Gastrocnemius medialis (tissue), 4 donors: ENCODE data around the gene RAB9A.

Source experiments
- CTCF ChIP-seq, 5 experiments: fragments of 450-650 bp in 3 of 5; fragments of 200-600 bp in 2 of 5; sonication (generic) in 2 of 5; IDR thresholded peaks in 4 of 5; conservative IDR thresholded peaks in 1 of 5; 1 replicate in 4 of 5; 2 replicates in 1 of 5; pipeline ENCODE4 v1.5.1; 2016 to 2019; ENCODE audit warnings: antibody characterized with exemption in 5 of 5, mild to moderate bottlenecking in 3 of 5, moderate library complexity in 3 of 5
- POLR2A ChIP-seq, 2 donors: fragments of 450-650 bp; IDR thresholded peaks; one replicate each; pipeline ENCODE4 v1.6.1; 2017; ENCODE audit warnings: antibody characterized with exemption in 2 of 2, mild to moderate bottlenecking in 2 of 2, moderate library complexity in 2 of 2

- TF ChIP-seq POLR2A (IDR thresholded peaks at IDR 0.05) (no peak), CTCF (IDR thresholded peaks at IDR 0.05 in 4 of 5, conservative IDR thresholded peaks at IDR 0.05 in 1 of 5) (no peak)
These were observed 4.5 kb downstream of the RAB9A start for GRCh38 chrX:13693341-13693961.
